Measurements from ENCODE around the gene NKTR.
"Not testable (repeated sequence)": the region's sequence is repeated elsewhere in the genome, so short reads cannot be mapped to it uniquely, and the experiment has no call there.

Gene NKTR

GRCh38 chr3:42597098-42597497, 3.4 kb upstream of the NKTR start:
- DNase-seq = not testable (repeated sequence)

DNA sequence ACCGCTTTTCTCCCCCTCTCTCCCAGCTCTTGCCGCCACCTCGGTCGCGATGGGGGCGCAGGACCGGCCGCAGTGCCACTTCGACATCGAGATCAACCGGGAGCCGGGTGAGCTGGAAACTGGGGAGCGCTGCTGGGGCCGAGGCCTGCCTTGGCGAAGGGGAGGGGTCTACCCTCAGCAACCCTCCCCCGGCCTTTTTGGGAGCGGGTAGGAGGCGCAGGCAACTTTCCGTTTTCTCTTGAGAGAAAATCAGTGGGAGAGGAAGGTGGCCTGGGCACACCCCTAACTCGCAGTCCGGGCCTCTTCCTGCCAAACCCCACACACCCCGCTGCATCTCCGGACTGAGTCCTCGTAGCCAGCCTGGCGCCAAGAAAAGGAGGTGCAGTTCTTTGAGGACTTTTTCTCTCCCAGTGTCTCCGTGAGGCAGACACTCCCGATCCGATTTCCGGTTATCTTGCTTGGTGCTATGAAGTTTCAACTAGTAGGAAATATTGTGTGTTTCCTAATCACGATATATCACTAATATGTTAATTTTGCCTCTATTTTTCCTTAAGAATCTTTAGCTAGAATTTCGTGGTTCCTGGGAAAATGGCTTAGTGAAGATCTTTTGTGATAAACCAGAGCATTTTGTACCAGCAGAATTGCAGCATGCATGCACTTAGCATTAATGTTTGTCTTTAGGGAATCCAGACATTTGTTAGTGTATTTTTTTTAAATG, 631 bp downstream of the NKTR start:
- DNase-seq = peak; percentile 58

DNA sequence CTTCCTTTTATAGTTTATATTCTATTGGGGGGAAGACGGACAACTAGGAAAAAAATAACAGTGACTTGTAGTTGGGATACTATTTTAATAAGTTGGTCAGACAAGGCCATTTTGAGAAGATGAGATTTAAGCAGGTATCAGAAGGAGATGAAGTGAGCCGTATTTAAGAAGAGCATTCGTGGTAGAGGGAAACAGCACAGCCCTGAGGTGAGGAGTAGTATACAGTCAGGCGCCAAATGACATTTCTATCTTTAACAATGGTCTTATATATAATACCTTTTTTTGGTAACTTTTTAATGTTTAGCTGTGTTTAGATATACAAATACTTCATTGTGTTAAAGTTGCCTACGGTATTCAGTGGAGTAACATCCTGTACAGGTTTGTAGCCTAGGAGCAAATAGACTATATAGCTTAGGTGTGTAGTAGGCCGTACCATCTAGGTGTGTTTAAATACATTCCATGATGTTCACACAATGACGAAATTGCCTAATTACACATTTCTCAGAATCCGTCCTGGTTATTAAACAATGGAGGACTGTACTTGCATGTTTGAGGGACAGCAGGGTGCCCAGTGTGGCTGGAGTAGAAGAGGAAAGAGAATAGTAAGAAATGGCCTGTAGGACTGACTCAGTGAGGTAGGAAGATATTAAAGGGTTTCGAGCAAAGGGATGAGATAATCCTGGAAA, 1.6 kb downstream of the NKTR start:
- peak; percentile 22 for DNase-seq

DNA sequence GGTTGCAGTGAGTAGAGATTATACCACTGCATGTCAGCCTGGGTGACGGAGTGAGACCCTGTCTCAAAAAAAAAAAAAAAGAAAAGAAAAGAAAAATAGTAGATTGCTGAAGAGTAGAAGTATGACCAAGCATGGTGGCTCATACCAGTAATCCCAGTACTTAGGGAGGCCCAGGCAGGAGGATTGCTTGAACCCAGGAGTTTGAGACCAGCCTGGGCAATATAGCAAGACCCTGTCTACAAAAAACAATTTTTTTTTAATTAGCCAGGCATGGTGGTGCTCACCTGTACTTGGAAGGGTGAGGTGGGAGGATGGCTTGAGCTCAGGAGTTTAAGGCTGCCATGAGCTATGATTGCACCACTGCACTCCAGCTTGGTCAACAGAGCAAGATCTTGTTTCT, 2.5 kb downstream of the NKTR start:
- DNase-seq = no peak

- no peak for DNase-seq
Measured at GRCh38 chr3:42605546-42606173, 5.2 kb downstream of the NKTR start.

DNA sequence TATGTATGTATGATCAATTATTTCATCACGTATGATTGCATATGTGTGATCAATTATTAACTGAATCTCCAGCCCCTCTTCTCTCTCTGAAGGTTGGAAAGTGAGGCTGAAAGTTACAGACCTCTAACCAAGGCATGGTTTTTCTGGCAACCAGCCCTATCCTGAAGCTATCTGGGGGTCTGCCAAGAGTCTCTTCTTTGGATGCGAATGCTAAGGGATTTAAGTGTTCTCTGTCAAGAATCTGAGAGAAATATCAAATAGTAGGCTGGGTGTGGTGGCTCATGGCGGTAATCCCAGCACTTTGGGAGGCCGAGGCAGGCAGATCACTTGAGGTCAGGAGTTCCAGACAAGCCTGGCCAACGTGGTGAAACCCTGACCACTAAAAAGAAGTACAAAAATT, 8.1 kb downstream of the NKTR start:
- DNase-seq = no peak

DNA sequence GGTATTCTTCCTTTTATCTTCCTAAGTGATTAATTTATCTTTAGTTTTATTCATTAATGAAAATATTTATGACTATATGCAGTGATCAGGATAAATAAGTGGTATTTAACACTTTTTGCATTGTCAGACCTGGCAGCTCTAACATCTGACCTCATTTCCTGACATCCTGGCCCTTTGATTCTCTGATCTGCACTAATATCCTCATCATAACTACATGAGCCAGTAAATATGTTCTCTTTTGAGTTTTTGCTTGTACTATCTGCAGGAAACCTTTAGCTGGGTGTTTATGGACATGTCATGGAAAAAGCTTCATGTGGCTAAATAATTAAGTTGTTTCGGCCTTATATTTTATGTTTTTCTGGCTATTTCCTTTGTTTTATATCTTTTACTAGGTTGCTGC, 10.5 kb downstream of the NKTR start:
- DNase-seq = no peak

- DNase-seq = no peak
Measured at GRCh38 chr3:42612217-42612616, 11.7 kb downstream of the NKTR start.

DNA sequence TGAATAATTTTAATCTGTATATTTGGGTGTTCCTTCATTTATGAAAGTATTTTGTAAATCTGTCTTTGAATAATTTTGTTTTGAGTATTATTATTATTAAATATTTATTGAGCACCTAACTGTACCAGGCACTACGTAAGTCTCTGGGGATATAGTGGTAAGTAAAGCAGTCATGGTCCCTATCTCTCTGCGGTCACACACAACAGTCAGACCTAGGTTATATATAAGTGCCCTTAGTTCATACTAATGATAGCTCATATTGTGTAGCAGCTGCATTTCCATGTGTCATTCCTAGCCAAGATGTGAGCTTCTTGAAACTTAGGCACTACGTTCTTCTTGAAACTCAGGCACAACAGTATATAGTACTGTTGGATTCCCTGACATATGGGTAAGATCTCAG, 12.4 kb downstream of the NKTR start:
- no peak for DNase-seq

GRCh38 chr3:42613462-42613861, 13.0 kb downstream of the NKTR start:
- peak; percentile 14 for DNase-seq

DNA sequence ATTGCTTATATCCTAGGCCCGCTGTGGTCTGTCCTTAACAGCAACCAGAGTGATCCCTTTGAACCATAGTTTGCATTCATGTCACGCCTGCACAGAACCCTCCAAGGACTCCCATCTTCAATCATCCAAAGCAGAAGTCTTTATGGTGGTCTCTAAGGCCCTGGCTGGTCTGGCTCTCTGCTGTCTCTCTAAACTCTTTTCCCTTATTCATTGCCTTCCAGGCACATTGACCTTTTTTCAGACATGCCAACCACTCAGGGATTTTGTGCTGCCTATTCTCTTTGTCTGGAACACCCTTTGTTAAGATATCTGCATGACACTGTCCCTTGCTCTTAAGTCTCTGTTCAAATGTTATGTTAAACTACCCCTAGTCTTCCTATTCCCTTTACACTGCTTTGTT, 31.1 kb downstream of the NKTR start:
- no peak for DNase-seq

DNA sequence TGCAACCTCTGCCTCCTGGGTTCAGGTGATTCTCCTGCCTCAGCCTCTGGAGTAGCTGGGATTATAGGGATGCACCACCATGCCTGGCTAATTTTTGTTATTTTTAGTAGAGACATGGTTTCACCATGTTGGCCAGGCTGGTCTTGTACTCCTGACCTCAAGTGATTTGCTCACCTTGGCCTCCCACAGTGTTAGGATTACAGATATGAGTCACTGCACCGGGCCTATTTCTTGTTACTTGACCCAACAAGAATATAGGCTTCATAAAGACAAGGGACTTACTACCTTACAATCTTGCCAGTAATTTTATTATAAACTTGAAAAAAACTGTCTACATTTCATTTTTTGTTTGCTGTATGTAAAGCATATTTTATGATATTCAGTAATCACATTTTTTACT, 31.7 kb downstream of the NKTR start:
- DNase-seq = no peak

- DNase-seq = no peak
Measured at GRCh38 chr3:42633544-42633943, 33.1 kb downstream of the NKTR start.

GRCh38 chr3:42635111-42635510, 34.6 kb downstream of the NKTR start:
- no peak for DNase-seq

DNA sequence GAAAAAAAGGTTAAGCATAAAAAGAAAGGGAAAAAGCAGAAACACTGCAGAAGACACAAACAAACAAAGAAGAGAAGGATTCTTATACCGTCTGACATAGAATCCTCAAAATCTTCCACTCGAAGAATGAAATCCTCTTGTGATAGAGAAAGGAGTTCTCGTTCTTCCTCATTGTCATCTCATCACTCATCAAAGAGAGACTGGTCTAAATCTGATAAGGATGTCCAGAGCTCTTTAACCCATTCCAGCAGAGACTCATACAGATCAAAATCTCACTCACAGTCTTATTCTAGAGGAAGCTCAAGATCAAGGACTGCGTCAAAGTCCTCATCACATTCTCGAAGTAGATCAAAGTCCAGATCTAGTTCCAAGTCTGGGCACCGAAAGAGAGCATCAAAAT, 36.5 kb downstream of the NKTR start:
- DNase-seq = no peak

GRCh38 chr3:42638339-42638842, 37.9 kb downstream of the NKTR start:
- DNase-seq = no peak

DNA sequence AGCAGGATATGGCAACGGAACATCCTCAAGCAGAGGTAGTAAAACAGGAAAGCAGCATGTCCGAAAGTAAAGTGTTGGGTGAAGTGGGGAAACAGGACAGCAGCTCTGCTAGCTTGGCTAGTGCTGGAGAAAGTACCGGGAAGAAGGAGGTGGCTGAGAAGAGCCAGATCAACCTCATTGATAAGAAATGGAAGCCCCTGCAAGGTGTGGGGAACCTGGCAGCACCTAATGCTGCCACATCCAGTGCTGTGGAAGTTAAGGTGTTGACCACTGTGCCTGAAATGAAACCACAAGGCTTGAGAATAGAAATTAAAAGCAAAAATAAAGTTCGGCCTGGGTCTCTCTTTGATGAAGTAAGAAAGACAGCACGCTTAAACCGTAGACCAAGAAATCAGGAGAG, 38.7 kb downstream of the NKTR start:
- DNase-seq = no peak

- DNase-seq = no peak
Measured at GRCh38 chr3:42640129-42640528, 39.6 kb downstream of the NKTR start.

DNA sequence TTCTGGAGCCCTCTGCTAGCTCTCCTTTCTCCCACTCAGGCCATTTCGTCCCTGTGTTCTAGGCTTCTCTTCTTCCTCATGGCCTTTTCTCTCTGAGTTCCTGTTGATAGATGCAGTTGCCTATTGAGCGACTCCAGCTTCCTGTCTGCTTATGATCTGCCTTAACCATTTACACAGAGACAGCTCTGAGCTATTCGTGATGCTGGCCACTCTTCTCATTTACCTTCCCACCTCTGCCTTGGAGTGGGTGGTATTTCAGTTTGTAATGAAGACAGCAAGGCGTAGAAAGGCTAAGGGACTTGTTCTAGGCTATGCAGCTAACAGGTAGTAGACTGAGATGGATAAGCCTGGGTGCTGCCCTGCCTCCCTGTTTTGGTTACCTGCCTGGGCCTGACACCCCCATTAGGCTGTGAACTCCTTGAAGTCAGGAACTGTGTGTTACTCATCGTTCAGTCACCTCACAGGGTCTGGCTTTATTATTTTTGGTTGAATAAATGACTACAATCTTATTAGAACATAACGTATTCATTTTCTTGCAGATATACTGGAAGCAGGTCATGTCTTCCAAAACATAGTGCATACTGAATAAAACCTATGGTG, 40.4 kb downstream of the NKTR start:
- no peak for DNase-seq

- no peak for DNase-seq
Measured at GRCh38 chr3:42647821-42648459, 47.5 kb downstream of the NKTR start.

DNA sequence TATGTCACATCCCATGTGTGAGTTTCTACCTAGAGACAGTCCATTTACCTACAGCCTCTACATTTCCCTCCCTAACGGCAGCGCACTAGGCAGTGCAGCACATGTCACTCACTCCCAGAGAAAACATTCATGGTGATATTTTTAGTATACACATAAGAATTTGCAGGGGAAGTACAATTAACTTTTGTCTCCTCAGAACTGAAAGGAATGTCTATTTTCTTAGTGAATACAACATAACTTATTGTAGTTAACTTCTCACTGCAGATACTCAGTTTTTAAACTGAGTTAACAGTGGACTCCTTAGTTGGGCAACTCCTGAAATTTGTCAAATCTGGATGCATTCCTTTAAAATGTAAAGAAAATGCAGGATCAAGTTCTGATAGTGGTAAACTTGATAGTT, 48.5 kb downstream of the NKTR start:
- no peak for DNase-seq

- DNase-seq = no peak
Measured at GRCh38 chr3:42649783-42650182, 49.3 kb downstream of the NKTR start.

Measured in NCI-H510A treated with DMSO at 0.1 percent for 48 hours (cell line).